ENCODE results near the gene PACSIN1. TPM values are rescaled to one million over a fixed set of nuclear protein-coding genes. Genes with fewer than 3 reads are reported as not detected.

Gene PACSIN1
- total RNA-seq, 1 experiment from 2014 or later, result 7.0 TPM

DNA sequence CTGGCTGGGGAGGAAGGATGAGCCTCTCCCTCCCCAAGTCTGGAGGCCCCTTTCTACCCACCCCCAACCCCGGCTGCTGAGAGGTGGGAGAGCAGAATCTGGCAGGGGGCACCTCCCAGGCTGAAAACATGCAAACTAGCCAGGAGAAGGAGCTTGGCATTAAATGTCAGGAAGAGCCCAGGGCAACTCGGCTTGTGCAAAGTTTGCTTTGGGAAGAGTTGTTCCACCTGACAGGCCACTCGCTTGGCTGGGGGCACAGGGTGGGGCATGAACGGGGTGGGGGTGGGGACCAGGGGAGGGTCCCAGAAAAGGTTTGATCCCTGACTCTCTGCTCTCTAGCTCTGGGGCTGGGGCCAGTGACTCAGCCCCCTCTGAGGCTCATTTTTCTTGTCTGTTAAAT is 87.3 kb downstream of the PACSIN1 start:
- Mint-ChIP-seq H3K36me3 (ENCODE audit: insufficient read depth in 1 of 3, low read depth in 3 of 3) (no peaks in the 10 kb centered on the region), H3K4me3 (no peak overlapping the region), H3K27ac (peak overlapping the region in 1 of 3 experiments; percentile 24; a peak in 1 of 7 replicates), H3K4me1 (peaks cover 10 to 26% of the 10 kb centered on the region in 2 experiments), H3K27me3 (ENCODE audit: low read depth) (peaks cover 1% of the 10 kb centered on the region), H3K9me3 (no peaks in the 10 kb centered on the region; a peak in 1 of 5 replicates)
- no peak overlapping the region for H3K27ac ChIP-seq (ENCODE audit: insufficient read length, low read depth, low read length)
- H3K9me3 ChIP-seq (ENCODE audit: control insufficient read depth, low read depth, low read length), result no peaks in the 10 kb centered on the region
- no peaks in the 10 kb centered on the region for H3K79me2 ChIP-seq (ENCODE audit: insufficient read depth, low read length)
- no peak overlapping the region for H3T11ph ChIP-seq (ENCODE audit: low read length)
- WGBS (ENCODE audit: extremely low coverage, insufficient read length, low lambda C conversion rate), result no CpG with 5 or more reads among the region's 4 CpGs
- H3K23ac ChIP-seq (ENCODE audit: insufficient read length, low read depth, low read length), result no peak overlapping the region
- H3K9ac ChIP-seq (ENCODE audit: extremely low read depth, insufficient read length, low read length), result no peak overlapping the region
- no peak overlapping the region for H2BK12ac ChIP-seq (ENCODE audit: insufficient read length, low read depth, low read length)
- H2AK5ac ChIP-seq (ENCODE audit: insufficient read length, low read length), result no peak overlapping the region
- H2BK20ac ChIP-seq (ENCODE audit: low read depth, low read length, poor library complexity, severe bottlenecking), result no peak overlapping the region
- no peaks in the 10 kb centered on the region for H3K23me2 ChIP-seq (ENCODE audit: insufficient read length, low read depth, low read length, poor library complexity, severe bottlenecking)
- TF ChIP-seq, protein P1, sequence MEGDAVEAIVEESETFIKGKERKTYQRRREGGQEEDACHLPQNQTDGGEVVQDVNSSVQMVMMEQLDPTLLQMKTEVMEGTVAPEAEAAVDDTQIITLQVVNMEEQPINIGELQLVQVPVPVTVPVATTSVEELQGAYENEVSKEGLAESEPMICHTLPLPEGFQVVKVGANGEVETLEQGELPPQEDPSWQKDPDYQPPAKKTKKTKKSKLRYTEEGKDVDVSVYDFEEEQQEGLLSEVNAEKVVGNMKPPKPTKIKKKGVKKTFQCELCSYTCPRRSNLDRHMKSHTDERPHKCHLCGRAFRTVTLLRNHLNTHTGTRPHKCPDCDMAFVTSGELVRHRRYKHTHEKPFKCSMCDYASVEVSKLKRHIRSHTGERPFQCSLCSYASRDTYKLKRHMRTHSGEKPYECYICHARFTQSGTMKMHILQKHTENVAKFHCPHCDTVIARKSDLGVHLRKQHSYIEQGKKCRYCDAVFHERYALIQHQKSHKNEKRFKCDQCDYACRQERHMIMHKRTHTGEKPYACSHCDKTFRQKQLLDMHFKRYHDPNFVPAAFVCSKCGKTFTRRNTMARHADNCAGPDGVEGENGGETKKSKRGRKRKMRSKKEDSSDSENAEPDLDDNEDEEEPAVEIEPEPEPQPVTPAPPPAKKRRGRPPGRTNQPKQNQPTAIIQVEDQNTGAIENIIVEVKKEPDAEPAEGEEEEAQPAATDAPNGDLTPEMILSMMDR (conservative IDR thresholded peaks at IDR 0.05), result no peak
- no peaks in the 10 kb centered on the region for H3K27me3 ChIP-seq (ENCODE audit: insufficient read depth, low read length)
- H2BK5ac ChIP-seq (ENCODE audit: insufficient read length, low read length), result no peak overlapping the region
- H3K18ac ChIP-seq (ENCODE audit: insufficient read length, low read depth, low read length), result no peak overlapping the region
- H3K14ac ChIP-seq (ENCODE audit: insufficient read depth, low read length), result no peak overlapping the region
- H3K79me1 ChIP-seq (ENCODE audit: insufficient read depth, low read depth, low read length, poor library complexity, severe bottlenecking), result no peaks in the 10 kb centered on the region
- H3K4me1 ChIP-seq (ENCODE audit: insufficient read depth, low read length), result no peaks in the 10 kb centered on the region
- no peak overlapping the region for H4K5ac ChIP-seq (ENCODE audit: insufficient read length, low read depth, low read length)
- no peak for DNase-seq
- no peak overlapping the region for H2BK15ac ChIP-seq (ENCODE audit: low read depth, low read length)
- H3K4me2 ChIP-seq (ENCODE audit: insufficient read depth, insufficient read length, low read length), result no peak overlapping the region
- no peak overlapping the region for H2AFZ ChIP-seq (ENCODE audit: low read length)
- H2BK120ac ChIP-seq (ENCODE audit: low read depth, low read length, poor library complexity, severe bottlenecking), result no peak overlapping the region
- H4K8ac ChIP-seq (replicated peaks; ENCODE audit: insufficient read length, low read depth, low read length), result no peak overlapping the region
- H4K20me1 ChIP-seq (ENCODE audit: control insufficient read depth, insufficient read depth, insufficient read length), result no peaks in the 10 kb centered on the region
- no peak overlapping the region for H3K4ac ChIP-seq (ENCODE audit: low read depth, low read length)
- H4K91ac ChIP-seq (ENCODE audit: insufficient read length, low read depth, low read length), result no peak overlapping the region
- H3K56ac ChIP-seq (ENCODE audit: insufficient read length, low read depth, low read length), result no peak overlapping the region
